Amniotic stem cell (primary cell): ENCODE data around the gene HELZ2.
"Not testable (repeated sequence)": the region's sequence is repeated elsewhere in the genome, so short reads cannot be mapped to it uniquely, and the experiment has no call there.

Source experiments
- DNase-seq: peaks from one replicate; lab custom pipeline; 2025; lab: John Stamatoyannopoulos, UW

The HELZ2 gene, protein sequence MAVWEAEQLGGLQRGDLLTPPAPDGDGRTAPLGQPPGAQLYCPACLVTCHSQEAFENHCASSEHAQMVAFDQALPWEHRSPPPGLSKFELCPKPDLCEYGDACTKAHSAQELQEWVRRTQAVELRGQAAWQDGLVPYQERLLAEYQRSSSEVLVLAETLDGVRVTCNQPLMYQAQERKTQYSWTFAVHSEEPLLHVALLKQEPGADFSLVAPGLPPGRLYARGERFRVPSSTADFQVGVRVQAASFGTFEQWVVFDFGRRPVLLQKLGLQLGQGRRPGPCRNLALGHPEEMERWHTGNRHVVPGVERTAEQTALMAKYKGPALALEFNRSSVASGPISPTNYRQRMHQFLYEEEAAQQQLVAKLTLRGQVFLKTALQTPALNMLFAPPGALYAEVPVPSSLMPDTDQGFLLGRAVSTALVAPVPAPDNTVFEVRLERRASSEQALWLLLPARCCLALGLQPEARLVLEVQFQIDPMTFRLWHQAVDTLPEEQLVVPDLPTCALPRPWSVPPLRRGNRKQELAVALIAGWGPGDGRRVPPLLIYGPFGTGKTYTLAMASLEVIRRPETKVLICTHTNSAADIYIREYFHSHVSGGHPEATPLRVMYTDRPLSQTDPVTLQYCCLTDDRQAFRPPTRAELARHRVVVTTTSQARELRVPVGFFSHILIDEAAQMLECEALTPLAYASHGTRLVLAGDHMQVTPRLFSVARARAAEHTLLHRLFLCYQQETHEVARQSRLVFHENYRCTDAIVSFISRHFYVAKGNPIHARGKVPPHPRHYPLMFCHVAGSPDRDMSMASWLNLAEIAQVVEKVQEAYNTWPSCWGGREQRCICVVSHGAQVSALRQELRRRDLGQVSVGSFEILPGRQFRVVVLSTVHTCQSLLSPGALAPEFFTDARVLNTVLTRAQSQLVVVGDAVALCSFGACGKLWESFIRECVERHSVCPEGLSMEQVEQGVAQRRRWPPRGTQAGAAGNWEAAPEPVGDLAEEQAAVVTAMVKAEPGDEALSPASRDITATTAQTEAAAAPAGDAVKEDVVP (N-terminal part only)

DNA sequence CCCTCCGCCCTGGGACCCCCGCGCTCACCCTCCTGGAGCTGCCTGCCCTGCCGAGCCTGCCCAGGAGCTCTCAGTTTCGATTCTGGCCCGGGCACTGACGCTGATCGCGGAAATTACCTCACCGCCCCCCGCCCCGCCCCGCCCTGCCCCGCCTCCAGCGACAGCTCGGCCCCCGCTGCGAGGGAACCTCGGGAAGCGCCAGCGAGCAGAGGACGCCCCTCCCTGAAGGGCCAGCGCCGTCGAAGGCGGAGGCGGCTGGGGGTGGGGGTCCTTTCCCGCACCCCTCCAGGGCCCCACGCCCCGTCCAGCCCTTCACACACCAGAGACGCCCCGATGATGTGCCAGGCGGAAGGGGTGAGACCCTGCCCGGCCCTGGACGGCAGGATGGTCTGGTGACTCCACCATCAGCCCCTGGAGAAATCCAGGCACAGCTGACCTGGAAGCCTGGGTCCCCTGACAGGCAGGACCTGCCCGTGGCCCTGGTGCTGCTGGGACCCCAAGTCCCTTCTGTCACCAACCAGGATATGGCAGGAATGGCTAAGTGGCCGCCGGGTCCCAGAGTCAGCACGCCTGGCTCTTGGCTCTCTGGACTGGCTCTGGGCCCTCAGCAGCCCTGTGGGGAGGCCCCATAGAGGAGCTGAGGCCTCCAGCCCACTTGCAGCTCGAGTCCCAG, at the start of gene HELZ2:
TSS of gene HELZ2 (minus strand) at position 84 of the 673 bp plus-strand sequence. CDS start 1,854 bp downstream, outside the sequence.
- peak; percentile 50 for DNase-seq

DNA sequence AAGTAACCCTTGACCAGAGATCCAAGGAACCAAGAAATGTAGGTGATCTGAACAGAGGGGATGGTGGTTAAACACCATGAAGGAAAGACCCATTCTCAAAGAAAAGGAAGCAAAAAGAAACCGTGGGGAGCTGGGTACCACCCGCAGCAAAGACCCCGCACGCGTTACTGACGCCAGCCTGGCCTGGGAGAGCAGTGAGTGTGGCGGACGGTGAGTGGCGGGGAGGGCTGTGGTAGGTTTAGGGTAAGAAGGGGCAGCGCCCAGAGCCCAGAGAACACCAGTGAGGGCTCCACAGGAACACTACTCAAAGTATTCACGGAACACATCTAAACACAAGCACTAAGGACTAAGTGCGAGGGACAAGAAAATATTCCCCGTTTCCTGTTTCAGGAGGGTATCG, 48.7 kb upstream of the HELZ2 start:
- DNase-seq, result no peak

DNA sequence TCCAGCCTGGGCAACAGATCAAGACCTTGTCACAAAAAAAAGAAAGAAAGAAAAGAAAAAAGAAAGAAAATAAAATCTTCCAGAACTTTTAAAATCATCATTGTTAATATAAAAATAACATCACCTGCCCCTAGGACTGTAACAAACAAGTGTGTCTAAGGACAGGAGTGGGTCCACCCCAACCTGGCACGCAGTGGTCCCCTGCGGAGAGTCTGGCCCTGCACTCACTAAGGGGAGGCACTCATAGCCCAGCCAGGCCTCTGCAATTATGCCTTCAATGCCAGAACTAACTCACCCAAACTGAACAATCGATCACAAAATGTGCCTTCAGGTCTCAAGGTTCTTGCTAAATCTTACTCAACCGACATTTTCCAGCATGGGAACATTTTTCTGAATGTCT, 48.1 kb upstream of the HELZ2 start:
- no peak for DNase-seq

DNA sequence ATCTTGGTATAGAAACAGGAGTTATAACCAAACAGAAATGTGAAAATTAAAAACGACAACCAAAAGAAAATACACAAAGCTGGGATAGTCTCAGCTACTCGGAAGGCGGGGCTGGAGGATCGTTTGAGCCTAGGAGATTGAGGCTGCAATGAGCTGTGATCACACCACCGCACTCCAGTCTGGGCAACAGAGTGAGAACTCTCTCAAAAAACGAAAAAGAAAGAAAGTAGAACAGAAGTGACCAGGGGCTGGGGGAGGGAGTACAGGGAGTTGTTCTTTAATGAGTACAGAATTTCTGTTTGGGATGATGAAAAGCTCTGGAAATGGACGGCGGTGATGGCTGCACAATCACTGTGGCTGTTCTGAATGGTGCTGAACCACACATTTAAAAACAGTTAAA, 47.0 kb upstream of the HELZ2 start:
- no peak for DNase-seq

DNA sequence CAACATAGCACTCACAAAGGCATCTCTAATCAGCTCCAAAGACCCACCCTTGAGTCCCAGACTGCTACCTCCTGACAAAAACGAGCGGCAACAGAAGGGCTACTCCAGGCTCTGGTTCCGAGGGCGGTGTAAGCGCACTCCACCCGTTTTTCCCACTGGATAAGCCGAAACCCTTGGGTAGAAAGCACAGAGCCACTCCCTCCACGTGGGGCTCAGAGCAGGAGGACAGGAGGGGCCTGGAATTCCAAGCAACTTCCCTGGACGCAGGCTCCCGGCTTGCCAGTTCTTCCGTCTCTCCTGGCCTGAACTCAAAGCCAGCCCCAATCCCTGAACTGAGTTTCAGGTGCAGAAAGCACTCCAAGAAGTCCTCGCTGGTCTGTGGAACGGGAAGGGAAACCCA, 45.5 kb upstream of the HELZ2 start:
- no peak for DNase-seq

DNA sequence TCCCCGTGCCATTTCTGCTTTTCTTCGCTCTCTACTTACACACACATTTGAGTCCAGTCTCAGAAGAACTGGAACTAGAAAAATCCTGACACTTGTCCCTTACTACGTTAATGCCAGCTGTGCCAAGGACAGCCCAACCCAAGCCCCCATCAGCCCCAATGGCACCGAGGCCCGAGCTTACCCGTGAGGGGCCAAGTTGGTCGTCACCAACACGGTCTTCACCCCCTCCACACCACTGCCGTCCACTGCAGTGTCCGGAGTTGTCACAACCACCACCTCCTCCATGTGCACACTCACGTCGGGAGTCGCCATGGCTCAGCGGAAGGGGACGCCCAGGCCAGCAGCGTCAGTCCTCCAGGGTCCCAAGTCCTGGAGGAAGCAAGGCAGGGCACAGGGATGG, 45.0 kb upstream of the HELZ2 start:
- no peak for DNase-seq

DNA sequence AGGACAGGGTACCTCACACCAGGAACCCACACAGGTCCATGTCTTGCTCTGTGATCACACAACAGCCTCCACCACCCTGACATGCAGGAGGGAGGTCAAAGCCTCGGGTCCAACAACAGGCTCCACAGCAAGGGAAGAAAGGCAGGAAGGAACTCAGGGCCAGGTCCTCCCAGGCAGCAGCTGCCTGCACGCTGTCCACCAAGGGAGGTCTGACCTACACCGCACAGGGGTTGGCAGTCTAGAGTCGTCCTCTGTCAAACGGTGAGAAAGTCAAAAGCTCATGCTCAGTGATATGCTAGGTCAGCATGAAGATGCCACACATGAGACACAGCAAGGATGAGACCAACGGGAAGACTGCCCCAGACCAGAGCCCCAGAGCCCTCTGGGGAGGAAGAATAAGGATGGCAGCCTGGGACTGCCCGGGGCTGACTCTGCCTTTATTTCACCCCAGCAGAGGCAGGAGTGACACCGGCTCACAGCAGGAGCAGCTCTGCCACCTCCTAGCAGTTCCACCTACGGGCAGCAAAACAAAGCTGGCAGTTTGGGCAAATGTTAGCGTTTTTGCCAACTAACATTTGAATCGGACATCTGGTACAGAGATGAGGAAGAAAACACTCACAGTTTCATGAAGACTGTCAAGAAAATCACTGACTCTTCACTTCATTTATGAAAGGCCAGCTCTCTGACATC, 44.4 kb upstream of the HELZ2 start:
- no peak for DNase-seq

DNA sequence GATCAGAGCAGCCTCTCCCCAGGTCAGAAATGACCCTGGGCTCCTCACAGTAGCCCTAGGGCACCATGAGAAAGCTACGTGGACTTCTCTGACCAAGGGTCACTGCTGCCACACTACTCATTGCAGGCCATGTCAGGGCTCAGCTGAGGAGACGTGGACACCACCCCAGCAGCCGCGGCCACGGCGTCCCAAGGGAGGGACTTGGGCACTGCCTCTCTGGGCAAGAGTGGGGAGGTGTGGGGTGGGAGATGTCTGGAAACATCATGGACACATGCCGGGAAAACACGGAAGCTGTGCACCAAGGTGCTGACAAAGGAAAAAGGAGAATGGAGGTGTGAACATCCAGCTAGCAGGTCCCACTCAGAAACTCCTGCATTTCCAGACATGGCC, 43.8 kb upstream of the HELZ2 start:
- DNase-seq, result no peak

DNA sequence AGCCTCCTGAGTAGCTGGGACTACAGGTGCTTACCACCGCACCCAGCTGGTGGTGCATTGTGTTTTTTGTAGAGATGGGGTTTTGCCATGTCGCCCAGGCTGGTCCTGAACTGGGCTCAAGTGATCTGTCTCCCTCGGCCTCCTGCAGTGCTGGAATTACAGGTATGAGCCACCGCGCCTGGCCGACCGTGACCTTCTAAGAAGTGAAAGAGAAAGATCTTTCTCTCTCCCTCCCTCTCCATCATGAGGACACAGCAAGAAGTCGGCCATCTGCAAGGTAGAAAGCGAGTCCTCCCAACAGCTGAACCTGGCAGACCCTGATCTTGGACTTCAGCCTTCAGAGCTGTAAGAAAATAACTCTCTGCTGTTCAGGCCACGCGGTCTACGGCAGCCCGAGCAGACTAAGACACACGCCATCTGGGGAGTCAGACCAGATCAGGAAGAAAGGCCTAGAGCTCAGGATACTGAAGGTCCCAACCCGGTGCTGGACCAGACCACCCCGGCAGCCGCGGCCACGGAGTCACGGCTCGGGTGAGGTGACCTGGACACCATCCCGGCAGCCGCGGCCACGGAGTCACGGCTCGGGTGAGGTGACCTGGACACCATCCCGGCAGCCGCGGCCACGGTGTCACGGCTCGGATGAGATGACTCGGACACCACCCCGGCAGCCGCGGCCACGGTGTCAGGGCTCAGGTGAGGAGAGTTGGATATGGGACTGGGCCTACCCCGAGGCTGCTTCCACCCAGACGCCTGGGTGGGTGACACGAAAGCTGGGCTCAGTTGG, 43.2 kb upstream of the HELZ2 start:
- DNase-seq, result no peak

DNA sequence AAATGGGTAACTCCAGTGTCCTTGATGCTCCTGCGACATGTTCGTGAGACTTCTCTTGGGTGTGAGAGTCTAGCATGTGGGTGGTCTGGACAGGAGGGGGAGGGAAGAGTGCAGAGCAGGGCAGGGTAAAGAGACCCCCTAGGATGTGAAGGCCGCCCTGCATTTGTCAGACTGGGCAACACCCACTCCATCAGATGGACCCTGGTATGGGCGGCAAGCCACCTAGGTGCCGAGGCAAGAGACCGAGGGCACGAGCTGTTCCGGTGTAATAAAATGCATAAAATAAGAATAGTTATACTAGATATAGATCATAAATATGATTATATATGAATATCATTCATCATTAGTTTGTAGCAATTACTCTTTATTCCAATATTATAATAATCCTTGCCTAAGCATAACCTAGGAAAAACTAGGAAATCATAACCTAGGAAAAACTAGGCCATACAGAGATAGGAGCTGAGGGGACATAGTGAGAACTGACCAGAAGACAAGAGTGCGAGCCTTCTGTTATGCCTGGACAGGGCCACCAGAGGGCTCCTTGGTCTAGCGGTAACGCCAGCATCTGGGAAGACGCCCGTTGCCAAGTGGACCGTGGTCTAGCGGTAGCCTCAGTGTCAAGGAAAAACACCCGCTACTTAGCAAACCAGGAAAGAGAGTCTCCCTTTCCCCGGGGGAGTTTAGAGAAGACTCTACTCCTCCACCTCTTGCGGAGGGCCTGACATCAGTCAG, 40.0 kb upstream of the HELZ2 start:
- not testable (repeated sequence) for DNase-seq

DNA sequence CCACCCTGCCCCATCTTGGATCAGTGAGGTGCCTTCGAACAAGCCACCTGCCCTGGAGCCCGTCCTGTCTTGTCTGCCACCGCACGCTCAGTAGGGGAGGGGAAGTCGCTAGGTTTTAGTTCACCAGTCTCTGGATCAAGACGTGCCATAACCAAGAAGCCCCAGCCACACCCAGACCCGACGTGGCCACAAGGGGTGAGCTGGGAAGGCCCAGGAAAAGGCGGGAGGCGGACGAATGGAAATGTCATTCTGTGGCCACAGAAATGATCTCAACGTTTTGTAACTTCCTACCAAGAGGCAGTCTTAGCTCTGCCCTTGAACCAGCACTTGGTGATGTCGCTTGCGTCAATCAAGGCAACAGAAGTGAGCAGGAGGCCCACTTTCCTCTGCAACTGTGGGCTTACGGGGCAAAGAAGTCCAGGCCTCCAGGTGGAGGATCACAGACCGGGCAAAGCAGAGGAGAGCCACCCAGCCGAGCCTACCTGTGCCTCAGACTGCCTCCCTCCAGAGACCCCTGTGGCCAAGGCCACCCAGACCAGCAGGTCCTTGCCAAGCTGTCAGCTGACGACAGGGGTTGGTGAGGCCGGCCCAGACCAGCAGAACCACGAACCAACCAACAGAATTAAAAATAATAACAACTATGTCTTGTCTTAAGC, 38.4 kb upstream of the HELZ2 start:
- no peak for DNase-seq

DNA sequence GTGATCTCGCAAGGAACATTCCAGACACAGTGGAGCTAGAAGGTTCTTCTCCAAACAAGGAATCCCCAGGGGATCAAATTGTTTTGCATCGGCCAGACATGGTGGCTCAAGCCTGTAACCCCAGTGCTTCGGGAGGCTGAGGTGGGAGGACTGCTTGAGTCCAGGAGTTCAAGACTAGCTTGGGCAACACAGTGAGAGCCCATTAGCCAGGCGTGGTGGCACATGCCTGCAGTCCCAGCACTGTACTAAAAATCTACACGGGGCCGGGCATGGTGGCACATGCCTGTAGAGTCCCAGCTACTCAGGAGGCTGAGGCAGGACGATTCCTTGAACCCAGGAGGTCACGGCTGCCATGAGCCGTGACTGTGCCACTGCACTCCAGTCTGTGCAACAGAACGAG, 37.6 kb upstream of the HELZ2 start:
- no peak for DNase-seq

DNA sequence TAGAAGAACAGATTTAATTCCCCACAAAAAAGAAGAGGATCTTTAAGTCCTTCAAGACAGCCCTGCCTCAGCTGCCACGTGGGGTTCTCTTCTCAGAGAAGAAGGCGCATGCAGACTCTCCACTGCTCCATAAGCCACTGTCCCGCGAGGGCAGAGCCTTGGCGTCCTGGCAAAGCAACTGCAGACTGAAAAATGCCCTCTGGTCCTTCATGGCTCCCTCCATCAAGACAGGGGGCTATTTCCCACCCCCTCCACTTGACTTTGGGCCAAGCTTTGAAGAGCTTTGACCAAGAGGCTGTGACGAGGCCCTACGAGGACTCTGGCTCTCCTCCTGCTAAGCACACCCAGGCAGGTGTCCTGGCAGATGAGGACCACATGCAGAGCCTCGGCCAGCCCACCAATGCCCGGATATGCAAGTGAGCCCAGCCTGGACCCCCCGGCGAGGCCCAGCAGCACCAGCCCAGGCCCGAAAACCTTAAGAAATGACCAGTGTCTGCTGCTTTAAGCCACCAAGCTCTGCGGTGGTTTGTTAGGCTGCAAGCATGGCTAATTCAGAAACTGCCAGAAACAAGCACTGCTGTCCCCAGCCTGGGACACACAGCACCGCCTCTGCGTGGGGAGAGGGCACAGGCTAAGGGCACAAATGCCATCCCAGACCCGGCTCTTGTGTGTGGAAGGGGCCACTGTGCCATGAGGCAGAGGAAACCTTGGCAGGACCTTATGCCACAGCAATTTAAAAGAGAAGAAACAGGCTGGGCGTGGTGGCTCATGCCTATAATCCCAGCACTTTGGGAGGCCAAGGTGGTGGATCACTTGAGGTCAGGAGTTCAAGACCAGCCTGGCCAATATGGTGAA, 36.8 kb upstream of the HELZ2 start:
- no peak for DNase-seq

DNA sequence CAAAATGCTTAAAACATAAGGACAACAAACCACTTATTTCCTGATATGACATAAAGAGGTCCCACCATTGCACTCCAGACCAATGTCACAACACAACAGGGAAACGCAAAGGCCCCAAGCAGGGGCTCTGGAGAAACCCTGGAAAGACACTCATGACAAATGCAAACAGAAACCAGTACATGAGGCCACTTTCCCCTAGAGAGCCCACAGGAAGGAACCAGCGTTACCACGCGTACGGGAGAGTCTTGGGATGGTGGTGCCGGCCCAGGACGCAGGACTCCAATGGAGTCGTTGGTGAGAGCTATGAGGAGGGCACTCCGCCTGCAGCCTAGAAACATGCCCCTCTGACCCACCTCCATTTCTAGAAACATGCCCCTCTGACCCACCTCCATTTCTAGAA, 32.6 kb upstream of the HELZ2 start:
- no peak for DNase-seq

DNA sequence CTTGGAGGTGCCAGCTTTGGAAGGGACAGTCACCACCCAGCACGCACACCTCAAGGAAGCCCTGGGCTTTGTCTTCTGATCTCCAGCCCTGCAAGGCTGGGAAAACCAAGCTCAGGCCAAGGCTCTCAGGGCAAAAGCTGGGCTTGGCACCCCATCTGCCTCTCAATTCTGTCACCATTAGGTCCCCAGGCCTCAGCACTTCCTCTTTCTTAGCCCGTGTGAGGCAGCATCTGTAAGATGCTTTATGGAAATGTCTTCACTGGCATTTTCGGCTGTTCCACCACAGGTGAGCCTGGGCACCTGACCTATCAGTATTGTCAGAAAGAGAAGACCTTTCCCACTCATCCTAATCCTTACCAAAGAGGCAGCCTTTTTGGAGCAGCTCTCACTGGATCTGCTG, 28.3 kb upstream of the HELZ2 start:
- no peak for DNase-seq

DNA sequence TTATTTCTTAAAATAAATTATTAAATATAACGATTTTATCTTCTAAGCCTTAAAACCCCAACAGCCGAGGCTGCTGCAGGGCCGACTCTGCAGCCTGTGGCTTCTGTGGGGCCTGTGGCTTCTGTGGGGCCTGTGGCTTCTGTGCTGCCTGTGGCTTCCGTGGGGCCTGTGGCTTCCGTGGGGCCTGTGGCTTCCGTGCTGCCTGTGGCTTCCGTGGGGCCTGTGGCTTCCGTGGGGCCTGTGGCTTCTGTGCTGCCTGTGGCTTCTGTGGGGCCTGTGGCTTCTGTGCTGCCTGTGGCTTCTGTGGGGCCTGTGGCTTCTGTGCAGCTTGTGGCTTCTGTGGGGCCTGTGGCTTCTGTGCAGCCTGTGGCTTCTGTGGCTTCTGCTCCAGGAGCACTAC, 27.6 kb upstream of the HELZ2 start:
- DNase-seq, result not testable (repeated sequence)

DNA sequence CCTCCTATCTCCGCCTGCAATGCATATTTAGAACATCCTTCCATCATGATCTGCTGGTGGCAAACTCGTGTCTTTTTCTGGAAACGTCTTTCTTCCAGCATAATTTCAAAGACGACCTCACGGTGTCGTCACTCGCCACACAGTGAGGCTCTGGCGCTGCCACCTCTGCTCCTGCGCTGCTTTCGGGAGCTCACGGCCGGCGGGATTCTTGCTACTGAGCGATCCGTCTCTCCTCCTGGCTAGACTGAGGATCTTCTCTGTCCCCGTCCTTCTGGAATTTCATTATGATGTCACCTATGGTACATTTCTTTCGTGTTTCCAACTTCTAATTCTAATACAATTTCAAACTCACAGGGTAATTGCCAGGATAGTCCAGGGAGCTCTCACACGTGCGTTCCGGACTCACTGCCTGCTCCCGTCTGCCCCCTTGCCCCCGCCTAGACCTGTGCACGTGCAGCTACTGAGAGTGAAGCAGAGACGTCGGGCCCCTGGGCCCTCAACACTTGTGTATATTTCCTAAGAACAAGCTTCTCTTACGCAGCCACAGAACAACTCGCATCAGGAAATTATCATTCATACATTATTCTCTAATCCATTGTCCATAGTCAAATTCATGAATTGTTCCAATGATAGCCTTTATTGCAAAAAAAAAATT, 25.5 kb upstream of the HELZ2 start:
- no peak for DNase-seq
